WTC11 (cell line): ENCODE data around the gene UQCRFS1. TPM values are rescaled to one million over a fixed set of nuclear protein-coding genes. Genes with fewer than 3 reads are reported as not detected.

Source experiments
- ATAC-seq: fragments of 200-7000 bp; cut with Tn5 transposase; 2 replicates; pipeline ENCODE4 v1.10.0; 2021; ENCODE audit warnings: mild to moderate bottlenecking, moderate library complexity
- CTCF ChIA-PET: fragments of 300-600 bp; sonication (Branson Sonifier 250); formaldehyde crosslinking; loops from one replicate; lab custom pipeline; 2021; ENCODE audit warnings: antibody characterized with exemption; lab: Charles Lee
- POLR2A ChIA-PET: fragments of 350-600 bp; sonication (Branson Sonifier 250); formaldehyde crosslinking; loops from one replicate; lab custom pipeline; 2021; ENCODE audit warnings: antibody characterized with exemption; lab: Charles Lee
- DNase-seq: peaks from one replicate; pipeline ENCODE4 v3.0.0; 2021; ENCODE audit warnings: low spot score
- H3K27ac Mint-ChIP-seq: 2 replicates; pipeline ENCODE4 v1.8.0; 2021; ENCODE audit warnings: mixed read lengths
- H3K27me3 Mint-ChIP-seq: 2 replicates; pipeline ENCODE4 v1.8.0; 2021; ENCODE audit warnings: low read depth, mild to moderate bottlenecking, moderate library complexity, mixed read lengths
- H3K36me3 Mint-ChIP-seq: 2 replicates; pipeline ENCODE4 v1.8.0; 2021; ENCODE audit warnings: mixed read lengths
- H3K4me1 Mint-ChIP-seq: 2 replicates; pipeline ENCODE4 v1.8.0; 2022; ENCODE audit warnings: mixed read lengths
- H3K4me3 Mint-ChIP-seq: 2 replicates; pipeline ENCODE4 v1.8.0; 2021; ENCODE audit warnings: mild to moderate bottlenecking, moderate library complexity, mixed read lengths
- H3K9me3 Mint-ChIP-seq: 2 replicates; pipeline ENCODE4 v1.8.0; 2021; ENCODE audit warnings: mixed read lengths
- ATF1 ChIP-seq: sonication (generic); formaldehyde crosslinking; IDR thresholded peaks from 2 replicates; pipeline ENCODE4 v1.8.1; 2023; ENCODE audit warnings: mild to moderate bottlenecking, moderate library complexity, missing genetic modification reagents
- CBFB ChIP-seq: sonication (generic); formaldehyde crosslinking; IDR thresholded peaks from 2 replicates; pipeline ENCODE4 v1.8.1; 2022; ENCODE audit warnings: mild to moderate bottlenecking, low read depth, missing genetic modification reagents
- CDX4 ChIP-seq: fragments of 250-450 bp; sonication (Bioruptor Pico); IDR thresholded peaks from 2 replicates; pipeline ENCODE4 v1.9.0; 2021; ENCODE audit warnings: moderate library complexity, mild to moderate bottlenecking, inconsistent platforms, borderline replicate concordance
- FOXK1 ChIP-seq: sonication (generic); formaldehyde crosslinking; IDR thresholded peaks from 2 replicates; pipeline ENCODE4 v1.8.0; 2022; ENCODE audit warnings: mild to moderate bottlenecking, moderate library complexity, missing genetic modification reagents
- HMGA2 ChIP-seq: fragments of 250-450 bp; sonication (Bioruptor Pico); IDR thresholded peaks from 2 replicates; pipeline ENCODE4 v1.4.0; 2021; ENCODE audit warnings: mild to moderate bottlenecking, moderate library complexity
- NFE2L1 ChIP-seq: sonication (generic); formaldehyde crosslinking; IDR thresholded peaks from 2 replicates; pipeline ENCODE4 v1.8.1; 2023; ENCODE audit warnings: missing genetic modification reagents
- NR2C2 ChIP-seq: sonication (generic); formaldehyde crosslinking; IDR thresholded peaks from 2 replicates; pipeline ENCODE4 v1.8.0; 2022; ENCODE audit warnings: mild to moderate bottlenecking, missing genetic modification reagents
- NR3C1 ChIP-seq: sonication (generic); formaldehyde crosslinking; conservative IDR thresholded peaks from 2 replicates; pipeline ENCODE4 v1.8.1; 2023; ENCODE audit warnings: low read depth, mild to moderate bottlenecking, missing genetic modification reagents
- PRRX2 ChIP-seq: fragments of 250-450 bp; sonication (Bioruptor Pico); IDR thresholded peaks from 2 replicates; pipeline ENCODE4 v1.8.0; 2021; ENCODE audit warnings: mild to moderate bottlenecking
- SMAD3 ChIP-seq: sonication (generic); formaldehyde crosslinking; IDR thresholded peaks from 2 replicates; pipeline ENCODE4 v1.8.0; 2022; ENCODE audit warnings: missing genetic modification reagents, mild to moderate bottlenecking, borderline replicate concordance
- TCF7 ChIP-seq: sonication (generic); formaldehyde crosslinking; IDR thresholded peaks from 2 replicates; pipeline ENCODE4 v1.8.0; 2022; ENCODE audit warnings: mild to moderate bottlenecking, low read depth, missing genetic modification reagents, moderate library complexity
- USF1 ChIP-seq: sonication (generic); formaldehyde crosslinking; IDR thresholded peaks from 2 replicates; pipeline ENCODE4 v1.8.0; 2022; ENCODE audit warnings: mild to moderate bottlenecking, missing genetic modification reagents
- ZNF532 ChIP-seq: fragments of 250-450 bp; sonication (Bioruptor Pico); IDR thresholded peaks from 2 replicates; pipeline ENCODE4 v1.9.0; 2021; ENCODE audit warnings: mild to moderate bottlenecking, borderline replicate concordance
- total RNA-seq: library from RNA; stranded (reverse); gene quantifications from 3 replicates; pipeline ENCODE4 v1.2.3, GENCODE V29; 2021
- TF ChIP-seq, protein P1 (sequence below): sonication (generic); formaldehyde crosslinking; IDR thresholded peaks from 2 replicates; pipeline ENCODE4 v1.8.1; 2023; ENCODE audit warnings: mild to moderate bottlenecking, missing genetic modification reagents, moderate library complexity
- TF ChIP-seq, protein P2 (sequence below): sonication (generic); formaldehyde crosslinking; IDR thresholded peaks from 2 replicates; pipeline ENCODE4 v1.8.1; 2023; ENCODE audit warnings: mild to moderate bottlenecking, missing genetic modification reagents, moderate library complexity
- TF ChIP-seq, protein P3 (sequence below): sonication (generic); formaldehyde crosslinking; conservative IDR thresholded peaks from 2 replicates; pipeline ENCODE4 v1.8.1; 2023; ENCODE audit warnings: mild to moderate bottlenecking, low read depth, missing genetic modification reagents, moderate library complexity
- TF ChIP-seq, protein P4 (sequence below): sonication (generic); formaldehyde crosslinking; IDR thresholded peaks from 2 replicates; pipeline ENCODE4 v1.8.0; 2023; ENCODE audit warnings: missing genetic modification reagents

The UQCRFS1 gene
- total RNA-seq, 1 experiment from 2014 or later, result 58.2 TPM

GRCh38 chr19:29245215-29245614 lies 32.3 kb upstream of the UQCRFS1 start (continued):
- TF ChIP-seq CDX4, result no peak
- TF ChIP-seq NFE2L1, result no peak
- no peak for TF ChIP-seq CBFB (CRISPR knock-in tag)
- TF ChIP-seq TCF7 (CRISPR knock-in tag), result no peak
- no peak for TF ChIP-seq NR3C1 (CRISPR knock-in tag)
- TF ChIP-seq, protein P1, sequence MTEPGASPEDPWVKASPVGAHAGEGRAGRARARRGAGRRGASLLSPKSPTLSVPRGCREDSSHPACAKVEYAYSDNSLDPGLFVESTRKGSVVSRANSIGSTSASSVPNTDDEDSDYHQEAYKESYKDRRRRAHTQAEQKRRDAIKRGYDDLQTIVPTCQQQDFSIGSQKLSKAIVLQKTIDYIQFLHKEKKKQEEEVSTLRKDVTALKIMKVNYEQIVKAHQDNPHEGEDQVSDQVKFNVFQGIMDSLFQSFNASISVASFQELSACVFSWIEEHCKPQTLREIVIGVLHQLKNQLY (CRISPR knock-in tag), result no peak
- TF ChIP-seq, all 79 proteins: peak for 0

GRCh38 chr19:29241324-29241723 lies 28.4 kb upstream of the UQCRFS1 start:
- TF ChIP-seq SMAD3 (CRISPR knock-in tag) (no peak), HMGA2 (no peak)
- POLR2A ChIA-PET, result no interaction called here
- DNase-seq (no peak), ATAC-seq (no peak)
- CTCF ChIA-PET, result interaction anchor here (2.0 kb wide), 1 partner anchor 22 kb away, joined by 5 read pairs; no protein-coding TSS in a partner anchor
- Mint-ChIP-seq H3K4me1 (no peaks in the 10 kb centered on the region), H3K9me3 (peaks cover 4% of the 10 kb centered on the region; the same call in 1 of the 2 replicates), H3K27me3 (peaks cover 3% of the 10 kb centered on the region; the same call in 1 of the 2 replicates), H3K27ac (no peak overlapping the region), H3K36me3 (no peaks in the 10 kb centered on the region), H3K4me3 (no peak overlapping the region)

GRCh38 chr19:29239213-29239776 lies 26.3 kb upstream of the UQCRFS1 start:
- Mint-ChIP-seq H3K27ac (no peak overlapping the region), H3K9me3 (peaks cover 9% of the 10 kb centered on the region), H3K36me3 (no peaks in the 10 kb centered on the region), H3K27me3 (peaks cover 3% of the 10 kb centered on the region; the same call in 1 of the 2 replicates), H3K4me3 (no peak overlapping the region), H3K4me1 (no peaks in the 10 kb centered on the region)
- ChIA-PET CTCF (interaction anchor here (0.8 to 1.0 kb wide), 2 partner anchors 14 to 24 kb away, joined by 4 to 5 read pairs; no protein-coding TSS in a partner anchor), POLR2A (no interaction called here)
- ATAC-seq (no peak), DNase-seq (no peak)
- TF ChIP-seq USF1 (CRISPR knock-in tag) (0 out of 2 replicates have a peak, but pooled peaks have one; percentile 33), NR2C2 (CRISPR knock-in tag) (no peak)
- TF ChIP-seq, protein P2, sequence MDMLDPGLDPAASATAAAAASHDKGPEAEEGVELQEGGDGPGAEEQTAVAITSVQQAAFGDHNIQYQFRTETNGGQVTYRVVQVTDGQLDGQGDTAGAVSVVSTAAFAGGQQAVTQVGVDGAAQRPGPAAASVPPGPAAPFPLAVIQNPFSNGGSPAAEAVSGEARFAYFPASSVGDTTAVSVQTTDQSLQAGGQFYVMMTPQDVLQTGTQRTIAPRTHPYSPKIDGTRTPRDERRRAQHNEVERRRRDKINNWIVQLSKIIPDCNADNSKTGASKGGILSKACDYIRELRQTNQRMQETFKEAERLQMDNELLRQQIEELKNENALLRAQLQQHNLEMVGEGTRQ (CRISPR knock-in tag), result peak; percentile 65

DNA sequence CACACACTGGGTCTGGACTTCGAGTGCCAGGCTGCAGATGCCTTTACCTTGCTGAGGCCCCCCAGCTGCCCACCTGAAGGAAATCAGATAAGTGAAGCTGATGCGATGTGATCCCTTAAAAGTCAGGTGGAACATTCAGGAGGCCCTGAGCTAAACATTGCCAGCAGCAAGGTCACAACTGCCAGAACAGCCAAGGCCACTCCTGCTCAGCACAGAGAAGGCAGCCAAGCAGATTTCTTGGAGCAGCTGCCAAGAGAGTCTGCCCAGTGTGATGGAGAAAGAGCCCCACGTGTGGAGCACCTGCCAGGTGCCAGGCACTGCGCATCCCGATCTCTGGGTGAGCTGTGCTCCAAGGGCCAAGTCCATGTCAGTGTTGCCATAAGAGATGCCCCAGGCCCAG lies 20.6 kb upstream of the UQCRFS1 start:
- Mint-ChIP-seq H3K27ac (no peak overlapping the region), H3K27me3 (peaks cover 2% of the 10 kb centered on the region; the same call in 1 of the 2 replicates), H3K36me3 (no peaks in the 10 kb centered on the region), H3K4me1 (no peaks in the 10 kb centered on the region), H3K9me3 (peaks cover 9% of the 10 kb centered on the region), H3K4me3 (no peak overlapping the region)
- ATAC-seq (no peak), DNase-seq (no peak)
- ChIA-PET CTCF (interaction anchor here (1.0 to 1.4 kb wide), 2 partner anchors 30 to 289 kb away, joined by 4 to 5 read pairs; no protein-coding TSS in a partner anchor), POLR2A (no interaction called here)
- no peak for TF ChIP-seq FOXK1 (CRISPR knock-in tag)
- TF ChIP-seq, protein P3, sequence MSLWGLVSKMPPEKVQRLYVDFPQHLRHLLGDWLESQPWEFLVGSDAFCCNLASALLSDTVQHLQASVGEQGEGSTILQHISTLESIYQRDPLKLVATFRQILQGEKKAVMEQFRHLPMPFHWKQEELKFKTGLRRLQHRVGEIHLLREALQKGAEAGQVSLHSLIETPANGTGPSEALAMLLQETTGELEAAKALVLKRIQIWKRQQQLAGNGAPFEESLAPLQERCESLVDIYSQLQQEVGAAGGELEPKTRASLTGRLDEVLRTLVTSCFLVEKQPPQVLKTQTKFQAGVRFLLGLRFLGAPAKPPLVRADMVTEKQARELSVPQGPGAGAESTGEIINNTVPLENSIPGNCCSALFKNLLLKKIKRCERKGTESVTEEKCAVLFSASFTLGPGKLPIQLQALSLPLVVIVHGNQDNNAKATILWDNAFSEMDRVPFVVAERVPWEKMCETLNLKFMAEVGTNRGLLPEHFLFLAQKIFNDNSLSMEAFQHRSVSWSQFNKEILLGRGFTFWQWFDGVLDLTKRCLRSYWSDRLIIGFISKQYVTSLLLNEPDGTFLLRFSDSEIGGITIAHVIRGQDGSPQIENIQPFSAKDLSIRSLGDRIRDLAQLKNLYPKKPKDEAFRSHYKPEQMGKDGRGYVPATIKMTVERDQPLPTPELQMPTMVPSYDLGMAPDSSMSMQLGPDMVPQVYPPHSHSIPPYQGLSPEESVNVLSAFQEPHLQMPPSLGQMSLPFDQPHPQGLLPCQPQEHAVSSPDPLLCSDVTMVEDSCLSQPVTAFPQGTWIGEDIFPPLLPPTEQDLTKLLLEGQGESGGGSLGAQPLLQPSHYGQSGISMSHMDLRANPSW (CRISPR knock-in tag), result no peak
- TF ChIP-seq, protein P4, sequence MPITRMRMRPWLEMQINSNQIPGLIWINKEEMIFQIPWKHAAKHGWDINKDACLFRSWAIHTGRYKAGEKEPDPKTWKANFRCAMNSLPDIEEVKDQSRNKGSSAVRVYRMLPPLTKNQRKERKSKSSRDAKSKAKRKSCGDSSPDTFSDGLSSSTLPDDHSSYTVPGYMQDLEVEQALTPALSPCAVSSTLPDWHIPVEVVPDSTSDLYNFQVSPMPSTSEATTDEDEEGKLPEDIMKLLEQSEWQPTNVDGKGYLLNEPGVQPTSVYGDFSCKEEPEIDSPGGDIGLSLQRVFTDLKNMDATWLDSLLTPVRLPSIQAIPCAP, result no peak
- no peak for TF ChIP-seq ZNF532 (CRISPR knock-in tag)
- TF ChIP-seq PRRX2 (CRISPR knock-in tag), result no peak
- no peak for TF ChIP-seq ATF1
